Measurements from ENCODE around the gene ZDHHC14. TPM values are rescaled to one million over a fixed set of nuclear protein-coding genes. Genes with fewer than 3 reads are reported as not detected.

The ZDHHC14 gene
- total and polyA plus RNA-seq, 3 donors from 2014 or later, result 28.5 to 74.9 (median 67.9) TPM

GRCh38 chr6:157555455-157556143, 174.6 kb downstream of the ZDHHC14 start:
- Histone ChIP-seq H3K4me1 (no peaks in the 10 kb centered on the region), H3K27me3 (no peaks in the 10 kb centered on the region), H3K4me3 (no peak overlapping the region), H3K27ac (no peak overlapping the region), H3K36me3 (ENCODE audit: low read depth, missing control alignments) (no peaks in the 10 kb centered on the region), H3K9me3 (no peaks in the 10 kb centered on the region)
- 84 to 93% methylated on average over 16 of the region's 16 CpGs for WGBS, 2 donors
- DNase-seq, result no peak
- intact Hi-C loops (cut with DNase I; ENCODE audit: low total_unique reads), result no loop called here
- TF ChIP-seq POLR2A (IDR thresholded peaks at IDR 0.05) (no peak), CTCF (IDR thresholded peaks at IDR 0.05) (no peak)

- 91 to 93% methylated on average over 15 of the region's 15 CpGs for WGBS, 2 donors
- TF ChIP-seq CTCF (IDR thresholded peaks at IDR 0.05) (no peak), POLR2A (IDR thresholded peaks at IDR 0.05) (no peak)
- H3K27ac ChIP-seq, result no peak overlapping the region
- H3K4me3 ChIP-seq, result no peak overlapping the region
- no peaks in the 10 kb centered on the region for H3K4me1 ChIP-seq
- intact Hi-C loops (cut with DNase I; ENCODE audit: low total_unique reads), result no loop called here
- H3K27me3 ChIP-seq, result no peaks in the 10 kb centered on the region
- H3K36me3 ChIP-seq (ENCODE audit: low read depth, missing control alignments), result no peaks in the 10 kb centered on the region
- DNase-seq, result no peak
- H3K9me3 ChIP-seq, result no peaks in the 10 kb centered on the region
Observed at GRCh38 chr6:157556144-157556645, 175.2 kb downstream of the ZDHHC14 start.

GRCh38 chr6:157556671-157557430, 175.9 kb downstream of the ZDHHC14 start:
- TF ChIP-seq CTCF (IDR thresholded peaks at IDR 0.05), result no peak
- TF ChIP-seq POLR2A (IDR thresholded peaks at IDR 0.05), result no peak
- 81 to 84% methylated on average over 19 to 21 of the region's 21 CpGs for WGBS, 2 donors
- H3K36me3 ChIP-seq (ENCODE audit: low read depth, missing control alignments), result no peaks in the 10 kb centered on the region
- DNase-seq, result no peak
- H3K27me3 ChIP-seq, result no peaks in the 10 kb centered on the region
- no peak overlapping the region for H3K4me3 ChIP-seq
- no peaks in the 10 kb centered on the region for H3K9me3 ChIP-seq
- H3K4me1 ChIP-seq, result no peaks in the 10 kb centered on the region
- no peak overlapping the region for H3K27ac ChIP-seq
- intact Hi-C loops (cut with DNase I; ENCODE audit: low total_unique reads), result no loop called here

- TF ChIP-seq CTCF (IDR thresholded peaks at IDR 0.05) (no peak), POLR2A (IDR thresholded peaks at IDR 0.05) (no peak)
- WGBS, 2 donors, result 87 to 93% methylated on average over 6 of the region's 6 CpGs
- Histone ChIP-seq H3K27ac (no peak overlapping the region), H3K4me1 (no peaks in the 10 kb centered on the region), H3K36me3 (ENCODE audit: low read depth, missing control alignments) (no peaks in the 10 kb centered on the region), H3K27me3 (no peaks in the 10 kb centered on the region), H3K9me3 (no peaks in the 10 kb centered on the region), H3K4me3 (no peak overlapping the region)
- intact Hi-C loops (cut with DNase I; ENCODE audit: low total_unique reads), result no loop called here
- no peak for DNase-seq
Observed at GRCh38 chr6:157557559-157557958, 176.6 kb downstream of the ZDHHC14 start.
